ENCODE data around the gene PITX3. TPM values are rescaled to one million over a fixed set of nuclear protein-coding genes. Genes with fewer than 3 reads are reported as not detected.

Gene PITX3
- total RNA-seq, 1 donor, result not detected

GRCh38 chr10:102274062-102274461 lies 32.8 kb upstream of the PITX3 start:
- no peak for TF ChIP-seq CTCF (IDR thresholded peaks at IDR 0.05; ENCODE audit: insufficient read depth, low read length)
- no peak for DNase-seq (ENCODE audit: low read depth)
- no peak overlapping the region for H3K4me3 ChIP-seq (ENCODE audit: low read depth, low read length)

- no peak for DNase-seq (ENCODE audit: low read depth)
- no peak for TF ChIP-seq CTCF (IDR thresholded peaks at IDR 0.05; ENCODE audit: insufficient read depth, low read length)
- no peak overlapping the region for H3K4me3 ChIP-seq (ENCODE audit: low read depth, low read length)
Observed at GRCh38 chr10:102269017-102269416, 27.7 kb upstream of the PITX3 start.

GRCh38 chr10:102268375-102268888 lies 27.1 kb upstream of the PITX3 start:
- H3K4me3 ChIP-seq (ENCODE audit: low read depth, low read length), result no peak overlapping the region
- TF ChIP-seq CTCF (IDR thresholded peaks at IDR 0.05; ENCODE audit: insufficient read depth, low read length), result peak; percentile 4
- peak; percentile 72 for DNase-seq (ENCODE audit: low read depth)

- no peak overlapping the region for H3K4me3 ChIP-seq (ENCODE audit: low read depth, low read length)
- peak; percentile 77 for DNase-seq (ENCODE audit: low read depth)
- TF ChIP-seq CTCF (IDR thresholded peaks at IDR 0.05; ENCODE audit: insufficient read depth, low read length), result no peak
Observed at GRCh38 chr10:102267748-102268147, 26.4 kb upstream of the PITX3 start.

GRCh38 chr10:102266670-102267069 lies 25.4 kb upstream of the PITX3 start:
- no peak for TF ChIP-seq CTCF (IDR thresholded peaks at IDR 0.05; ENCODE audit: insufficient read depth, low read length)
- no peak overlapping the region for H3K4me3 ChIP-seq (ENCODE audit: low read depth, low read length)
- no peak for DNase-seq (ENCODE audit: low read depth)

GRCh38 chr10:102264371-102264770 lies 23.1 kb upstream of the PITX3 start:
- H3K4me3 ChIP-seq (ENCODE audit: low read depth, low read length), result no peak overlapping the region
- DNase-seq (ENCODE audit: low read depth), result no peak
- no peak for TF ChIP-seq CTCF (IDR thresholded peaks at IDR 0.05; ENCODE audit: insufficient read depth, low read length)

GRCh38 chr10:102262744-102263370 lies 21.5 kb upstream of the PITX3 start:
- H3K4me3 ChIP-seq (ENCODE audit: low read depth, low read length), result no peak overlapping the region
- no peak for TF ChIP-seq CTCF (IDR thresholded peaks at IDR 0.05; ENCODE audit: insufficient read depth, low read length)
- DNase-seq (ENCODE audit: low read depth), result peak; percentile 13
